Cardiac fibroblast (primary cell): Measurements from ENCODE around the gene PIGN.
A peak's percentile ranks its signal among the peaks of the same experiment; 100 is the strongest.

ENCODE experiments used
- DNase-seq, 2 donors: peaks; one replicate each; pipeline versions ENCODE4 v3.0.0 to v3.0.0-alpha.2; 2010; ENCODE audit warnings: low read depth in 2 of 2
- H3K4me3 ChIP-seq, 2 donors: replicated peaks in 1 of 2; 1 replicate in 1 of 2; 2 replicates in 1 of 2; pipeline ENCODE4 v1.5.1; 2011; ENCODE audit warnings: low read depth in 2 of 2, low read length in 2 of 2, mild to moderate bottlenecking in 2 of 2, moderate library complexity in 1 of 2
- CTCF ChIP-seq: IDR thresholded peaks from one replicate; pipeline ENCODE4 v1.5.1; 2011; ENCODE audit warnings: low read depth, mild to moderate bottlenecking, low read length, inconsistent platforms

The PIGN gene

GRCh38 chr18:62088156-62088555 lies 98.7 kb downstream of the PIGN start:
- H3K4me3 ChIP-seq: no peak overlapping the region
- peak; percentile 29 to 54 for DNase-seq
- no peak for TF ChIP-seq CTCF

- H3K4me3 ChIP-seq: no peak overlapping the region
- DNase-seq: peak in 1 of 2 donors; percentile 9
- no peak for TF ChIP-seq CTCF
Measured at GRCh38 chr18:62085756-62086155, 101.1 kb downstream of the PIGN start.

DNA sequence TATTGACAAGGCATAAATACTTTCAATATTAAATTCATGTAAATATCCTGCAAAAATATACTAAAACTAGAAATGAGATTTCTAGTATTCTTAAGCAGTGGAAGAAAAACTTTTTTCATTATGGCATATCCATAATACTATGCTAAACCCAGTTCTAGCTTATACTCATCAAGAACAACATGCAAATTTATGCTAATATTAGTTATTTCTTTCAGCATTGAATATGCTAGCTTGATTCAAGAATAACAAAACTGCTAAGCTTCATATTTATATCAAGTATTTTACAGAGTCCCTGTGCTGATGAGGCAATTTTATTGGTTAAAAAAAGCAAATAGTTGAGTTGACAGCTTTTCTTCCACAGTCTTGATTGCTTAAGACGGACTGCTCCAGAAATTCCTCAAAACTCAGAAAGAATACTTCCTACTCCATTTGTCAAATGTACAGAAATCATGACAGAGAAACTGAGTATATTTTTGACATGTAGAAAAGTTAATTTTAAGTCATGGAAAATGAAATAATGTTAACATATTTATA lies 105.0 kb downstream of the PIGN start:
- no peak for TF ChIP-seq CTCF
- DNase-seq: no peak
- H3K4me3 ChIP-seq: no peak overlapping the region

DNA sequence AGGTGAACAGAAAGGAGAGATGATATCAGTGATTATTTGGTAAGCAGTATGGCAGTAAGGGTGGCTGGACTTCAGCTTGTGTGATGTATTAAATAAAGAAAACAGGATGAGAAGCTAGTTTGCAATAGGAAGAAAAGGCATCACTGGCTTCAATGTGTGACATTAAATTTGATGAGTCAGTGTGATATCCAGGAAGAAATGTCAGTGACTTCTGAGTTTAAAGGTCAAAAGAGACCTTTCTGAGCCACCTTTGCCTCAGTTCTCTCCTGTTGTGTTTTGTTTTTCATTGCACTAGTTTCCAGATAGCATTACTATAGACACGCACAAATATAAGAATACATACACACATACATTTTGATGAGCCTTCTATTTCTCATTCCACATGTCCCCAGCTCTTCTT lies 105.6 kb downstream of the PIGN start:
- no peak for TF ChIP-seq CTCF
- no peak for DNase-seq
- no peak overlapping the region for H3K4me3 ChIP-seq

- no peak for TF ChIP-seq CTCF
- no peak overlapping the region for H3K4me3 ChIP-seq
- no peak for DNase-seq
Measured at GRCh38 chr18:62080172-62080900, 106.5 kb downstream of the PIGN start.

GRCh38 chr18:62073461-62074281 lies 113.2 kb downstream of the PIGN start:
- DNase-seq: no peak
- no peak for TF ChIP-seq CTCF
- H3K4me3 ChIP-seq: no peak overlapping the region
